ENCODE data around the gene LCN12. TPM values are rescaled to one million over a fixed set of nuclear protein-coding genes. Genes with fewer than 3 reads are reported as not detected.

Gene LCN12
- total RNA-seq, 1 donor from 2014 or later = not detected

- no peak for FAIRE-seq
- Mint-ChIP-seq H3K36me3 (ENCODE audit: low read depth, unreplicated experiment) (peaks cover 2% of the 10 kb centered on the region), H3K4me3 (ENCODE audit: unreplicated experiment) (no peak overlapping the region), H3K4me1 (ENCODE audit: low read depth, unreplicated experiment) (no peaks in the 10 kb centered on the region), H3K27me3 (ENCODE audit: low read depth, unreplicated experiment) (no peaks in the 10 kb centered on the region), H3K9me3 (ENCODE audit: unreplicated experiment) (no peaks in the 10 kb centered on the region), H3K27ac (ENCODE audit: unreplicated experiment) (no peak overlapping the region)
- H3K9ac ChIP-seq (ENCODE audit: low read length) = no peak overlapping the region
- H3K4me1 ChIP-seq (ENCODE audit: insufficient read depth, low read length) = no peaks in the 10 kb centered on the region
- no peaks in the 10 kb centered on the region for H3K27me3 ChIP-seq (ENCODE audit: insufficient read depth, low read length)
- DNase-seq (ENCODE audit: low read depth) = no peak
- H3K79me2 ChIP-seq (ENCODE audit: insufficient read depth, low read length) = no peaks in the 10 kb centered on the region
- no peaks in the 10 kb centered on the region for H4K20me1 ChIP-seq (ENCODE audit: insufficient read depth, low read length)
- TF ChIP-seq CTCF (IDR thresholded peaks at IDR 0.05; ENCODE audit: insufficient read depth, low read depth, low read length) (no peak), EZH2 (IDR thresholded peaks at IDR 0.05; ENCODE audit: insufficient read depth, low read length) (no peak)
- no peak overlapping the region for H2AFZ ChIP-seq (ENCODE audit: low read depth, low read length)
- H3K27ac ChIP-seq (ENCODE audit: low read depth, low read length) = no peak overlapping the region
- no peak overlapping the region for H3K4me2 ChIP-seq (ENCODE audit: low read length)
- no peak overlapping the region for H3K4me3 ChIP-seq (ENCODE audit: insufficient read depth, low read depth, low read length)
- H3K36me3 ChIP-seq (ENCODE audit: insufficient read depth, low read length) = peaks cover 8% of the 10 kb centered on the region
- H3K9me3 ChIP-seq (ENCODE audit: insufficient read depth, low read depth, low read length) = no peaks in the 10 kb centered on the region
Measured at GRCh38 chr9:136910901-136911245, 41.2 kb upstream of the LCN12 start.

- H3K27me3 ChIP-seq (ENCODE audit: insufficient read depth, low read length) = no peaks in the 10 kb centered on the region
- DNase-seq (ENCODE audit: low read depth) = no peak
- no peak overlapping the region for H3K9ac ChIP-seq (ENCODE audit: low read length)
- H3K79me2 ChIP-seq (ENCODE audit: insufficient read depth, low read length) = no peaks in the 10 kb centered on the region
- no peaks in the 10 kb centered on the region for H3K9me3 Mint-ChIP-seq (ENCODE audit: unreplicated experiment)
- H3K27ac Mint-ChIP-seq (ENCODE audit: unreplicated experiment) = no peak overlapping the region
- H3K36me3 Mint-ChIP-seq (ENCODE audit: low read depth, unreplicated experiment) = peaks cover 5% of the 10 kb centered on the region
- no peaks in the 10 kb centered on the region for H3K27me3 Mint-ChIP-seq (ENCODE audit: low read depth, unreplicated experiment)
- TF ChIP-seq CTCF (IDR thresholded peaks at IDR 0.05; ENCODE audit: insufficient read depth, low read depth, low read length) = no peak
- TF ChIP-seq EZH2 (IDR thresholded peaks at IDR 0.05; ENCODE audit: insufficient read depth, low read length) = no peak
- no peak overlapping the region for H2AFZ ChIP-seq (ENCODE audit: low read depth, low read length)
- H3K4me1 Mint-ChIP-seq (ENCODE audit: low read depth, unreplicated experiment) = no peaks in the 10 kb centered on the region
- H4K20me1 ChIP-seq (ENCODE audit: insufficient read depth, low read length) = peaks cover 3% of the 10 kb centered on the region
- H3K4me3 Mint-ChIP-seq (ENCODE audit: unreplicated experiment) = no peak overlapping the region
- no peak overlapping the region for H3K27ac ChIP-seq (ENCODE audit: low read depth, low read length)
- H3K36me3 ChIP-seq (ENCODE audit: insufficient read depth, low read length) = peaks cover 8% of the 10 kb centered on the region
- no peaks in the 10 kb centered on the region for H3K4me1 ChIP-seq (ENCODE audit: insufficient read depth, low read length)
- FAIRE-seq = no peak
- no peak overlapping the region for H3K4me3 ChIP-seq (ENCODE audit: insufficient read depth, low read depth, low read length)
- no peaks in the 10 kb centered on the region for H3K9me3 ChIP-seq (ENCODE audit: insufficient read depth, low read depth, low read length)
- H3K4me2 ChIP-seq (ENCODE audit: low read length) = no peak overlapping the region
Measured at GRCh38 chr9:136913701-136914438, 38.2 kb upstream of the LCN12 start.

- TF ChIP-seq EZH2 (IDR thresholded peaks at IDR 0.05; ENCODE audit: insufficient read depth, low read length) (no peak), CTCF (IDR thresholded peaks at IDR 0.05; ENCODE audit: insufficient read depth, low read depth, low read length) (no peak)
- no peak overlapping the region for H3K4me3 Mint-ChIP-seq (ENCODE audit: unreplicated experiment)
- Histone ChIP-seq H3K9me3 (ENCODE audit: insufficient read depth, low read depth, low read length) (no peaks in the 10 kb centered on the region), H3K27me3 (ENCODE audit: insufficient read depth, low read length) (no peaks in the 10 kb centered on the region), H3K4me2 (ENCODE audit: low read length) (no peak overlapping the region), H3K36me3 (ENCODE audit: insufficient read depth, low read length) (peaks cover 8% of the 10 kb centered on the region), H2AFZ (ENCODE audit: low read depth, low read length) (no peak overlapping the region), H3K4me3 (ENCODE audit: insufficient read depth, low read depth, low read length) (no peak overlapping the region), H4K20me1 (ENCODE audit: insufficient read depth, low read length) (peaks cover 3% of the 10 kb centered on the region), H3K79me2 (ENCODE audit: insufficient read depth, low read length) (no peaks in the 10 kb centered on the region), H3K9ac (ENCODE audit: low read length) (no peak overlapping the region), H3K27ac (ENCODE audit: low read depth, low read length) (no peak overlapping the region), H3K4me1 (ENCODE audit: insufficient read depth, low read length) (no peaks in the 10 kb centered on the region)
- H3K36me3 Mint-ChIP-seq (ENCODE audit: low read depth, unreplicated experiment) = peaks cover 10% of the 10 kb centered on the region
- DNase-seq (ENCODE audit: low read depth) = no peak
- FAIRE-seq = no peak
- H3K9me3 Mint-ChIP-seq (ENCODE audit: unreplicated experiment) = no peaks in the 10 kb centered on the region
- H3K27ac Mint-ChIP-seq (ENCODE audit: unreplicated experiment) = no peak overlapping the region
- H3K4me1 Mint-ChIP-seq (ENCODE audit: low read depth, unreplicated experiment) = no peaks in the 10 kb centered on the region
- no peaks in the 10 kb centered on the region for H3K27me3 Mint-ChIP-seq (ENCODE audit: low read depth, unreplicated experiment)
Measured at GRCh38 chr9:136915632-136916329, 36.3 kb upstream of the LCN12 start.

All from astrocyte (in vitro differentiated cells and primary cell).